Stimulated activated CD4-positive, alpha-beta T cell treated with anti-CD3 and anti-CD28 coated beads, TNF-alpha, amount 100 ng/mL, for 4 hours (primary cell): ENCODE measurements around the gene AGL.
A peak's percentile ranks its signal among the peaks of the same experiment; 100 is the strongest.
"Not testable (repeated sequence)": the region's sequence is repeated elsewhere in the genome, so short reads cannot be mapped to it uniquely, and the experiment has no call there.

Experiments used
- DNase-seq, 3 experiments: peaks; one replicate each; pipeline ENCODE4 v3.0.0-alpha.2; 2020; ENCODE audit warnings: low read depth in 3 of 3

Gene AGL

GRCh38 chr1:99943223-99943794, 93.1 kb downstream of the AGL start:
- DNase-seq = no peak

GRCh38 chr1:99944192-99944591, 94.0 kb downstream of the AGL start:
- no peak for DNase-seq

- DNase-seq = no peak
Measured at GRCh38 chr1:99945174-99945573, 95.0 kb downstream of the AGL start.

GRCh38 chr1:99950486-99950885, 100.3 kb downstream of the AGL start:
- DNase-seq = no peak

GRCh38 chr1:99952522-99952921, 102.4 kb downstream of the AGL start:
- DNase-seq = no peak

GRCh38 chr1:99955375-99955774, 105.2 kb downstream of the AGL start:
- no peak for DNase-seq

GRCh38 chr1:99956755-99957154, 106.6 kb downstream of the AGL start:
- no peak for DNase-seq

GRCh38 chr1:99957818-99958217, 107.7 kb downstream of the AGL start:
- no peak for DNase-seq

- not testable (repeated sequence) for DNase-seq
Measured at GRCh38 chr1:99959189-99959705, 109.1 kb downstream of the AGL start.

GRCh38 chr1:99960260-99960659, 110.1 kb downstream of the AGL start:
- not testable (repeated sequence) for DNase-seq

GRCh38 chr1:99963041-99963795, 113.1 kb downstream of the AGL start:
- DNase-seq = no peak

- no peak for DNase-seq
Measured at GRCh38 chr1:99964806-99965205, 114.6 kb downstream of the AGL start.

GRCh38 chr1:99965646-99966375, 115.7 kb downstream of the AGL start:
- no peak for DNase-seq

GRCh38 chr1:99968214-99968613, 118.1 kb downstream of the AGL start:
- no peak for DNase-seq

- no peak for DNase-seq
Measured at GRCh38 chr1:99969260-99969728, 119.1 kb downstream of the AGL start.

- peak; percentile 54 to 72 (median 56) for DNase-seq
Measured at GRCh38 chr1:99969729-99970621, 119.8 kb downstream of the AGL start, which contains the start of gene SLC35A3. Gene SLC35A3 (plus strand): TSS chr1:99969996. CDS start chr1:99993555, 23,559 bp downstream.

- DNase-seq = no peak
Measured at GRCh38 chr1:99970713-99971255, 120.6 kb downstream of the AGL start.

GRCh38 chr1:99972066-99972465, 121.9 kb downstream of the AGL start:
- DNase-seq = not testable (repeated sequence)
